ENCODE results near the gene HOXD12. TPM values are rescaled to one million over a fixed set of nuclear protein-coding genes. Genes with fewer than 3 reads are reported as not detected.

The HOXD12 gene
- total RNA-seq, 4 donors from 2014 or later: not detected

DNA sequence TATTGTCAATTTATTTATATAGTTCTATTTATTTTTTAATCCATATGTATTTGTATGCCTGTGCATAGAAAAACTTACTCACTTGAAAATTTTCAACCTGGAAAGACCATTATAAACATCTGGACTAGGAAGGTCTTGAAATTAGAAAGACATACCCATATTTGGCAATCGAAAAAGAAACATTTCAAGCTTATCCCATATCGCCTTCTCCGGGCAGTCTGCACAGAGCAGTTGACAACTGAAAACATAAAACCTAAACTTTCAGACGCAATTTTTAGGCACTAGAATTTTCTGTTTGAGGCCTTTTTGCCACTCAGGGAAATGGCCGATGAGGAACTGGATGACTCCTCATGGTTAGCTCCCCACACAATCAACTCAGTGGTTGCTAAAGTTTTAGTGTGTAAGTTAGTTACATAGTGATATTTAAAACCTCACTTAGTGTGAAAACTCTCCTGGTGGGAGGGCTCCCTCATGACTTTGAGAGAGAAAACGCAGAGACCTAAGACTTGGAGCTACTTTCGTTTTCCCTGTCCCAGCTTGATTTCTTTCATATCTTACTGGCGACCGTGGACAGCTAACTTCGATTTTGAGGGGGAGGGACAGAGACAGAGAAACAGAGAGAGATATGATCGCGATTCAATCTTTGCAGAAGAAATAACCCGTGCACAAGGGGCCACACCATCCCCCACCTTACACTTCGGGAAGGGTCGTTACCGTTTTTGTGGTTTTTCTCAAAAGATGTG is 3.2 kb upstream of the HOXD12 start:
- TF ChIP-seq, protein P1, sequence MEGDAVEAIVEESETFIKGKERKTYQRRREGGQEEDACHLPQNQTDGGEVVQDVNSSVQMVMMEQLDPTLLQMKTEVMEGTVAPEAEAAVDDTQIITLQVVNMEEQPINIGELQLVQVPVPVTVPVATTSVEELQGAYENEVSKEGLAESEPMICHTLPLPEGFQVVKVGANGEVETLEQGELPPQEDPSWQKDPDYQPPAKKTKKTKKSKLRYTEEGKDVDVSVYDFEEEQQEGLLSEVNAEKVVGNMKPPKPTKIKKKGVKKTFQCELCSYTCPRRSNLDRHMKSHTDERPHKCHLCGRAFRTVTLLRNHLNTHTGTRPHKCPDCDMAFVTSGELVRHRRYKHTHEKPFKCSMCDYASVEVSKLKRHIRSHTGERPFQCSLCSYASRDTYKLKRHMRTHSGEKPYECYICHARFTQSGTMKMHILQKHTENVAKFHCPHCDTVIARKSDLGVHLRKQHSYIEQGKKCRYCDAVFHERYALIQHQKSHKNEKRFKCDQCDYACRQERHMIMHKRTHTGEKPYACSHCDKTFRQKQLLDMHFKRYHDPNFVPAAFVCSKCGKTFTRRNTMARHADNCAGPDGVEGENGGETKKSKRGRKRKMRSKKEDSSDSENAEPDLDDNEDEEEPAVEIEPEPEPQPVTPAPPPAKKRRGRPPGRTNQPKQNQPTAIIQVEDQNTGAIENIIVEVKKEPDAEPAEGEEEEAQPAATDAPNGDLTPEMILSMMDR (IDR thresholded peaks at IDR 0.05; ENCODE audit: low read depth): no peak

DNA sequence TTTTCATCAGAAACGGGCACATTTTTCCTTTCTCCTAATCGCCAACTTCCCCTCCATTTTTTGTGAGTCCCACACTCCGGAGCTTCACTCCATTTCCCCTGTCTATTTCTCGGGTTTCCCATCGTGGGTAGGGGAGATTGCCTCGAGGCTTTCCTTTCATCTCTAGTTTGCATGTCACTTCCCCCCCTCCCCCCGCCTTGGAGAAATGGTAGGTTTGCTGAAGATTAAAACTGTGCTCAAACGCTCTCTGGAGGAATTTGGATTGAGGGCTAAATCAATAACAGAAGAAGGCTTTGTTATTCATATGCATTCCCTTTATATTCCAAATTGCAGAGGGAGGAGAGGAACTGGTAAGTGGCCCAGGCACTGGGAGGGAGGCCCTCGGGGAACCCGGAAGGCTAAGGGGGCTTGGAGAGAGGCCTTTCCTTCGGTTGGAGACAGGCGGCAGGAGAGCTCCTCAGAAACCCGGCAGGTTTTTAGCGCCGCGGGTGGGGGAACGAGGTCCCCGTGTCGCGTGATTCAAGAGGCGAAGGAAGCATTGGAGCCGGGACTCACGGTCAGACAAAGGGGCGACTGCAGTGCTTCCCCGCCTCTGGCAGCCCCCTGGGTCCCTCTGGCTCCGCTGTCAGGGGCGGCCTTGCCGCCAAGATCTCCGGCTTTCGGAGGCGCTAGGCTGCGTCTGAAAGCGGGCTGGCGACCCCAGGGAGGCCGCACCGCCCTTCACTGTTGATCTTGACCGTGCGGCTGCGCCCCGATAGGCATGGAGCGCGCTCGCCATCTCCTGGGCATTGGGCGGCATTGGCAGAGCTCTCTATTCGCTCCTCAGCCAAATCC is 2.4 kb upstream of the HOXD12 start:
- TF ChIP-seq, protein P1 (IDR thresholded peaks at IDR 0.05; ENCODE audit: low read depth): no peak

DNA sequence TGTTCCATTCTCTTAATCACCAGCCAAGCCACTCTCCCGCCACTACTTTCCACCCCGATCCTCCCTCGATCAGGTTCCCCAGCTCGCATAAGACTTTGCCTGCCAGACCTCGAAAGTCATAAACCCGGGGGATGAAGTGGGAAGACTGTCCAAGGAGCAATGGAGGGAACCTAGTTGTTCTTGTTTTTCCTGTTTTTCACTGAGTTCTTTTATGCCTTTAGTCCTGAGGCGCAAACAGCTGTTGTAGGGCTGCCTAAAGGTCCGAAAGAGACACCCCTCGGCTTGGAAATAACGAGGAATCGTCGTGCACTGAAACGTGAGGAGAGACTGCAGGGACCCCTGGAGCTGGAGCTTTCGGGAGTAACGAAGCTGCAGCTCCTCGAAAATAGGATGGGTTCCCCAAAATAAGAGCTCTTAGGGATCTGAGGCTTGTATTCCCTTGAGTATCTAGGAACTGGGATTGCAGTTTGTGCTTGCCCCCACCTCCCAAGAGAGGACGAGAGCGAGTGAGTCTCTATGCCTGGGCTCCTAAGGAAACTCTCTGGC is 1.7 kb upstream of the HOXD12 start:
- TF ChIP-seq, protein P1 (IDR thresholded peaks at IDR 0.05; ENCODE audit: low read depth): no peak

DNA sequence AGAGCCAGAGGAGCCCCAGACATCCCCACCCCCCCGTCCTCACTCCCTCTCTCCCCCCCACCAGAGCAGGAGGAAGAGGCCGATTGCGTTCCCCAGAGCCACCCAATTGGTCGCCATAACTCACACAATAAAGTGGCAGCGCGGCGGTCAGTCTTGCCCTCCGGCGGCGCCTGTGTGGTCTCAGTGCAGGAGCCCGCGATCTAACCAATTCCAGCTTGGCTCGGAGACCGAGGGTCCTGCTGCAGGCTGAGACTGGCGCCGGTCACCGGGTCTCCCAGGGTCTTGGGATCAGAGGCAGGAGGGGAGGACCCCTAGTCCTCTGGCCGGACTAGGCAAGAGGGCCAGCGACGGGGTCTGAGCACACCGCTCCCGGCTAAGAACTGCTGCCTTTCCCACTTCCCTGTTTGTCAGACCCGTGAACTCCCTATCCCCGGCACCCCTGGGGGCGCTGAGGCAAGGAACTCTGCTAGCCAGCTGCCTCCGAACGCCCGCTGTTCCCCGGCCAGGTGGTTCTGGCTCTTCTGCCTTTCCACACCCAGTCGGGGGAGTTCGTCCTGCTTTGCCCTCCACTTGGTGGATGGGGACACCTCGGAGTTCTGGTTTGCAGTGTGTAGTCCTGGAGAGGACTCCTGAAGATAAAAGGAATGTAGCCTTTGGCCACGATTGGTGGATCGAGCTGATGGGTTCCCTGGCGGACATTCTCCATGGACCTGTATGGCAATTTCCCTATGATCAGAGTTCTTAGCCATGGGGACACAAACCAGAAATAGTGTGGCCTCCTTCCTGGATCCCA is 1.0 kb upstream of the HOXD12 start:
- TF ChIP-seq, protein P1 (IDR thresholded peaks at IDR 0.05; ENCODE audit: low read depth): no peak

DNA sequence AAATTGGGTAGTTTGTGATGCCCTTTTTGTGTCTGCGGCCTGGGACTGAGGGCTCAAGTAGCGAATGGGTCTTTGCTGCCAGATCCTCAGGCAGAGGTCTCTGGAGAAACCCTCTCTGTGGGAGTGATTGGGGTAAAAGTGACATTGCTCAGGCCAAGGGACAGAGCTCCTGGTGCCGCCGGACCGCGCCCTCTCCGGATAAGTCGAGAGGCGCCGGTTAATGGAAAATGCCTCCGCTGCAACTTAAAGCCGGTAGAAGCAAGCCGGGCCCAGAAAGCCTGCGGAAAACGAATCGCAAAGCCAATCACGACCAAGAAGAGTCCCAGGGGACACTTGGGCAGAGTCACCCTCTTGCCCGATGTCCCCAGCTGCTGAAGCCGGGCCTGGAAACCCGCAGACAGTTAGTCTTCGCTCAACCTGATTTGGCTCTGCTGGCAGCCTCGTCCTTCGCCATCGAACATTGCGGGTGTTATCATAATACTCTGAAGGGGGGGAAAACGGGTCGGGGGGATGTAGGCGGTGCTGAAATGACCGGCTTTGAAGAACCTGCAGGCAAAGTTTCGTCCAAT is 352 bp upstream of the HOXD12 start:
- TF ChIP-seq, protein P1 (IDR thresholded peaks at IDR 0.05; ENCODE audit: low read depth): no peak

DNA sequence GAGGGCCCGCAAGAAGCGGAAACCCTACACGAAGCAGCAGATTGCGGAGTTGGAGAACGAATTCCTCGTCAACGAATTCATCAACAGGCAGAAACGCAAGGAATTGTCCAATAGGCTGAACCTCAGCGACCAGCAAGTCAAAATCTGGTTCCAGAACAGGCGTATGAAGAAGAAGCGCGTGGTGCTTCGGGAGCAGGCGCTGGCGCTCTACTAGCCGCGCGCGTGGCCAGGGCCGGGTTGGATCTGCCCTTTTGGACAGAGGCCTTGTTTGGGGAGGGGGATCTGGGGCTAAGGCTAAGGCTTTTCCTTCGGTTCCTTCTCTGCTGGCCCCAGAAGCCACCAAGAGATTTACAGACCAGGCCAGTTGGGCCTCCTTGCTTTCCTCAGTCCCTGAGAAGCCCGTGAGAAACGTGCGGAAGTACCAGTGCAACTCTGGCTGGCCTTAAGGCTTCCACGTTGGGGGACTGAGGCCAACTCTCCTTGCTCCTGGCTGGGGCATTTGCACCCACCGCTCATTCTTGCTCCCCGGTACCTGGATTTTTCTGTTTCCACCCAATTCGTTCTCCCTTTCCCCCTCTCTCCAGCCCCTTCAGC is 1.0 kb downstream of the HOXD12 start:
- TF ChIP-seq, protein P1 (IDR thresholded peaks at IDR 0.05; ENCODE audit: low read depth): no peak

Measured in subcutaneous adipose tissue (tissue), 4 donors.